OCI-LY1 (cell line): ENCODE data around the gene DEAF1.

ENCODE experiments used
- H2AFZ ChIP-seq: fragments of 200-600 bp; sonication (generic), shearing (Covaris generic); 2 replicates; pipeline ENCODE4 v1.6.0; 2014; ENCODE audit warnings: antibody characterized with exemption, mild to moderate bottlenecking, low read length
- H3F3A ChIP-seq: fragments of 200-600 bp; sonication (generic), shearing (Covaris generic); 2 replicates; pipeline ENCODE4 v1.6.0; 2014; ENCODE audit warnings: mild to moderate bottlenecking, antibody characterized with exemption, low read length, moderate library complexity; ENCODE audit not compliant: insufficient read depth
- H3K27ac ChIP-seq: fragments of 200-600 bp; sonication (generic); 2 replicates; pipeline ENCODE4 v1.5.1; 2014; ENCODE audit warnings: low read length, mixed run types, mild to moderate bottlenecking, low read depth; ENCODE audit not compliant: poor library complexity, severe bottlenecking
- H3K27me3 ChIP-seq: fragments of 200-600 bp; sonication (generic); 2 replicates; pipeline ENCODE4 v1.6.0; 2014; ENCODE audit warnings: antibody characterized with exemption, mild to moderate bottlenecking, low read length, moderate library complexity; ENCODE audit not compliant: insufficient read depth
- H3K36me3 ChIP-seq: fragments of 200-600 bp; sonication (generic); 2 replicates; pipeline ENCODE4 v1.6.1; 2014; ENCODE audit warnings: mild to moderate bottlenecking, antibody characterized with exemption, low read length, moderate library complexity, mixed read lengths; ENCODE audit not compliant: insufficient read depth
- H3K4me1 ChIP-seq: fragments of 200-600 bp; sonication (generic); 2 replicates; pipeline ENCODE4 v1.5.1; 2014; ENCODE audit warnings: mild to moderate bottlenecking, low read length, moderate library complexity; ENCODE audit not compliant: insufficient read depth, severe bottlenecking
- H3K4me2 ChIP-seq: fragments of 200-600 bp; sonication (generic), shearing (Covaris generic); 2 replicates; pipeline ENCODE4 v1.6.1; 2014; ENCODE audit warnings: low read length
- H3K4me3 ChIP-seq: fragments of 200-600 bp; sonication (generic); 2 replicates; pipeline ENCODE4 v1.5.1; 2014; ENCODE audit warnings: low read length, low read depth, mild to moderate bottlenecking, mixed read lengths; ENCODE audit not compliant: poor library complexity, severe bottlenecking
- H3K79me2 ChIP-seq: fragments of 200-600 bp; shearing (Covaris generic); 2 replicates; pipeline ENCODE4 v1.6.1; 2016; ENCODE audit warnings: mixed run types, low read length, mixed read lengths; ENCODE audit not compliant: insufficient read depth
- H3K9ac ChIP-seq: fragments of 200-600 bp; sonication (generic), shearing (Covaris generic); 2 replicates; pipeline ENCODE4 v1.6.1; 2014; ENCODE audit warnings: mild to moderate bottlenecking, low read length, mixed read lengths
- H3K9me2 ChIP-seq: fragments of 200-600 bp; sonication (generic), shearing (Covaris generic); 2 replicates; pipeline ENCODE4 v1.6.1; 2014; ENCODE audit warnings: low read depth, mild to moderate bottlenecking, low read length, mixed read lengths
- H3K9me3 ChIP-seq: fragments of 200-600 bp; shearing (Covaris generic); 2 replicates; pipeline ENCODE4 v1.6.1; 2014; ENCODE audit warnings: low read length, mixed read lengths
- H4K20me1 ChIP-seq: fragments of 200-600 bp; sonication (generic), shearing (Covaris generic); 2 replicates; pipeline ENCODE4 v1.6.0; 2016; ENCODE audit warnings: mild to moderate bottlenecking, low read length; ENCODE audit not compliant: insufficient read depth
- CTCF ChIP-seq: fragments of 200-600 bp; sonication (generic), shearing (Covaris generic); IDR thresholded peaks from 2 replicates; pipeline ENCODE4 v1.5.1; 2017; ENCODE audit warnings: mild to moderate bottlenecking, antibody characterized with exemption, low read length, moderate library complexity, mixed read lengths
- EZH2 ChIP-seq: fragments of 200-600 bp; sonication (generic), shearing (Covaris generic); IDR thresholded peaks from 2 replicates; pipeline ENCODE4 v1.8.0; 2017; ENCODE audit warnings: borderline replicate concordance, mixed run types, mild to moderate bottlenecking, antibody characterized with exemption, low read length, moderate library complexity, mixed read lengths

Gene DEAF1

DNA sequence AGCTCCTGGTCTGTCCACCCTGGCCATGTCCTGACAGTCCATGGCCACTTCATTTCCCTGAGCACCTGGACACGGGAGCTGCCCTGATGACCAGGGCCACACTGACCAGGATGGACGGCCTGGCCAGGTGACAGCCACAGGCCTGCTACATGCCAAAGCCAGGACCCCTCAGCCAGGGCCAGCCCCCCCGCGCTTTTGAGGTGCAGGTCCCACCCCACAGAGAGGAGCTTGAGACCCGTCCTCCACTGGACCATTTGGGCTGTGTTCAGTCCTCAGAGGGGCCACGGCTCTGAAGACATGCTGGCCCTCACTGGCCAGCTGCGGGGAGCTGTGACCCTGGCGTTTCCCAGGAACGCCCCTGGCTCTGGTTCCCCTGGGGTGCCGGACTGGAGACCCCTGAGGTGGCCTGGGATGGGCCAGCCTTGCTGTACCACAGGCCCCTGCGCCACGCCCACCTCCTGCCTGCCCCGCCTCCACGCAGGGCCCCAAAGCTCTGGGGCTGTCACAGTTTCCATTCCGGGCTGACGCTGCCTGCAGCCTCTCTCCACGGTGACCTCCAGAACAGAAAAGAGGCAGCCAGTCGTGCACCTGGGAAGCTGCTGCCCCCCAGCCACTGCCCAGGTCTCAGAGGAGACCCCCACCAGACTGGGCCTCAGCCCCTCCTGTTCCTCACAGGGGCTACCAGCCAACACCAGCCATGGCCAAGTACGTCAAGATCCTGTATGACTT, 29.2 kb upstream of the DEAF1 start:
- Histone ChIP-seq H3F3A (0 out of 2 replicates have a peak, but pooled peaks cover 5% of the 10 kb centered on the region), H3K9ac (peak overlapping the region; percentile 74; the same call in 1 of the 2 replicates), H3K9me2 (no peaks in the 10 kb centered on the region), H3K9me3 (no peaks in the 10 kb centered on the region), H3K4me2 (peak overlapping the region; percentile 69), H2AFZ (no peak overlapping the region), H3K27me3 (peaks cover 3% of the 10 kb centered on the region), H3K79me2 (no peaks in the 10 kb centered on the region), H3K27ac (peak overlapping the region; percentile 50), H3K4me3 (peak overlapping the region; percentile 66), H4K20me1 (no peaks in the 10 kb centered on the region), H3K4me1 (peaks cover 51% of the 10 kb centered on the region), H3K36me3 (no peaks in the 10 kb centered on the region)
- TF ChIP-seq CTCF (no peak), EZH2 (no peak)

DNA sequence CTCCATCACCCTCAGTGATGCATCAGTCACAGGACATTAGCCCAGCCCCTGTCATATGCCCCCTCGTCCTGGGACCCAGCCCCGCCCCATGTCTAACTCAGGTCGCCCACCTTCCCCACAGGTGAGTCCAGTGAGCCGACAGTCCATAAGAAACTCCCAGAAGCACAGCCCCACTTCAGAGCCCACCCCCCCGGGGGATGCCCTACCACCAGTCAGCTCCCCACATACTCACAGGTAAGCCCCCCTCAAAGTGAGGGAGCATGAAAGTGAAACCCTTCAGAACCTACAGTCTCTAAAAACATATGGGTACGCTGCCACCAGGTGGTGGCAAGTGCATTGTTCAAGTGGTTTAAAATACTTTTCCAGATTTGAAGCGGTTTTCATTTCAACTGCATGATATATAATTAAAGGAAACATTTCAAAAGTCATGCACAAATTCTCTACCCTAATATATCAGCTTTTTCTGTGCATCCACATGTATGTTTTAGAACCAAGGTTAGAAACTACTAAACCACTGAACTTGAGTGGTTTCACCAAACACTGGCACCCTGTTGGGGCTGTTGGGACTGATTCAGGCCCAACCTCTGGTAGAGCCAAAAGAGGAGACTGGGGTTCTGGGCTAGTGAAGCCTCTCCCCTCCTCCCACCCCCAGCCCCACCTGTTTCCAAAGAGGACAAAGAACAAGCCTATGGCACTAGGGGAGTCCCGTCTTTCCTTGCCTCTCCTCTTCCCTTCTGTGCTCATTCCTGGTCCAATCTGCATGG, 28.3 kb upstream of the DEAF1 start:
- peak overlapping the region; percentile 67 for H3K4me2 ChIP-seq
- H3K36me3 ChIP-seq, result no peaks in the 10 kb centered on the region
- H3K9me2 ChIP-seq, result no peaks in the 10 kb centered on the region
- no peak overlapping the region for H2AFZ ChIP-seq
- H3F3A ChIP-seq, result 0 out of 2 replicates have a peak, but pooled peaks cover 5% of the 10 kb centered on the region
- no peaks in the 10 kb centered on the region for H3K9me3 ChIP-seq
- H3K79me2 ChIP-seq, result no peaks in the 10 kb centered on the region
- peaks cover 51% of the 10 kb centered on the region for H3K4me1 ChIP-seq
- TF ChIP-seq EZH2 (no peak), CTCF (peak; percentile 91)
- H4K20me1 ChIP-seq, result no peaks in the 10 kb centered on the region
- H3K4me3 ChIP-seq, result peak overlapping the region; percentile 46
- H3K27me3 ChIP-seq, result no peaks in the 10 kb centered on the region; the same call in 1 of the 2 replicates
- H3K27ac ChIP-seq, result peak overlapping the region; percentile 24
- H3K9ac ChIP-seq, result no peak overlapping the region

DNA sequence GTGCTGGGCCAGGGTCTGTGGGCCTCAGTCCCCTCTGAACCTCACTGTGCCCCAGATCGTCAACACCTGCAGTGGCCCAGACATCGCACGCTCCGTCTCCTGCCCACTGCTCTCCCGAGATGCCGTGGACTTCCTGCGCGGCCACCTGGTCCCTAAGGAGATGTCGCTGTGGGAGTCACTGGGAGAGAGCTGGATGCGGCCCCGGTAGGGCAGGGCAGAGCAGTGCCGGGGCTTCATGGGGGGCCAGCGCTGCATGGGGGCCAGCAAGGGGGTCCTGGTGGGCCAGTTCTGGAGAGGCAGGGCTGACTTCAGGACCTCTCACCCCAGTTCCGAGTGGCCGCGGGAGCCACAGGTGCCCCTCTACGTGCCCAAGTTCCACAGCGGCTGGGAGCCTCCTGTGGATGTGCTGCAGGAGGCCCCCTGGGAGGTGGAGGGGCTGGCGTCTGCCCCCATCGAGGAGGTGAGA, 27.4 kb upstream of the DEAF1 start:
- Histone ChIP-seq H3K9me2 (no peaks in the 10 kb centered on the region), H3K9me3 (no peaks in the 10 kb centered on the region), H3K27me3 (peaks cover under 1% of the 10 kb centered on the region; the same call in 1 of the 2 replicates), H3F3A (0 out of 2 replicates have a peak, but pooled peaks cover 5% of the 10 kb centered on the region), H3K4me2 (peak overlapping the region; percentile 65), H3K79me2 (no peaks in the 10 kb centered on the region), H2AFZ (no peak overlapping the region), H3K27ac (no peak overlapping the region), H3K4me3 (peak overlapping the region; percentile 52), H3K36me3 (no peaks in the 10 kb centered on the region), H3K9ac (peak overlapping the region; percentile 20; the same call in 1 of the 2 replicates), H4K20me1 (no peaks in the 10 kb centered on the region), H3K4me1 (peaks cover 51% of the 10 kb centered on the region)
- TF ChIP-seq EZH2, result no peak
- no peak for TF ChIP-seq CTCF
